Ishikawa (cell line): ENCODE data around the gene NUDC.

ENCODE experiments used
- EP300 ChIP-seq: IDR thresholded peaks from 2 replicates; pipeline ENCODE4 v1.6.1; 2012; ENCODE audit warnings: borderline replicate concordance
- TF ChIP-seq, protein P1 (sequence below): IDR thresholded peaks from 2 replicates; pipeline ENCODE4 v1.6.1; 2012
- TF ChIP-seq, protein P2 (sequence below): IDR thresholded peaks from 2 replicates; pipeline ENCODE4 v1.6.1; 2012; ENCODE audit warnings: low read depth, mild to moderate bottlenecking

- no peak for TF ChIP-seq EP300
- TF ChIP-seq, protein P1, sequence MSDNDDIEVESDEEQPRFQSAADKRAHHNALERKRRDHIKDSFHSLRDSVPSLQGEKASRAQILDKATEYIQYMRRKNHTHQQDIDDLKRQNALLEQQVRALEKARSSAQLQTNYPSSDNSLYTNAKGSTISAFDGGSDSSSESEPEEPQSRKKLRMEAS: 0 out of 2 replicates have a peak, but pooled peaks have one; percentile 4
- TF ChIP-seq, protein P2, sequence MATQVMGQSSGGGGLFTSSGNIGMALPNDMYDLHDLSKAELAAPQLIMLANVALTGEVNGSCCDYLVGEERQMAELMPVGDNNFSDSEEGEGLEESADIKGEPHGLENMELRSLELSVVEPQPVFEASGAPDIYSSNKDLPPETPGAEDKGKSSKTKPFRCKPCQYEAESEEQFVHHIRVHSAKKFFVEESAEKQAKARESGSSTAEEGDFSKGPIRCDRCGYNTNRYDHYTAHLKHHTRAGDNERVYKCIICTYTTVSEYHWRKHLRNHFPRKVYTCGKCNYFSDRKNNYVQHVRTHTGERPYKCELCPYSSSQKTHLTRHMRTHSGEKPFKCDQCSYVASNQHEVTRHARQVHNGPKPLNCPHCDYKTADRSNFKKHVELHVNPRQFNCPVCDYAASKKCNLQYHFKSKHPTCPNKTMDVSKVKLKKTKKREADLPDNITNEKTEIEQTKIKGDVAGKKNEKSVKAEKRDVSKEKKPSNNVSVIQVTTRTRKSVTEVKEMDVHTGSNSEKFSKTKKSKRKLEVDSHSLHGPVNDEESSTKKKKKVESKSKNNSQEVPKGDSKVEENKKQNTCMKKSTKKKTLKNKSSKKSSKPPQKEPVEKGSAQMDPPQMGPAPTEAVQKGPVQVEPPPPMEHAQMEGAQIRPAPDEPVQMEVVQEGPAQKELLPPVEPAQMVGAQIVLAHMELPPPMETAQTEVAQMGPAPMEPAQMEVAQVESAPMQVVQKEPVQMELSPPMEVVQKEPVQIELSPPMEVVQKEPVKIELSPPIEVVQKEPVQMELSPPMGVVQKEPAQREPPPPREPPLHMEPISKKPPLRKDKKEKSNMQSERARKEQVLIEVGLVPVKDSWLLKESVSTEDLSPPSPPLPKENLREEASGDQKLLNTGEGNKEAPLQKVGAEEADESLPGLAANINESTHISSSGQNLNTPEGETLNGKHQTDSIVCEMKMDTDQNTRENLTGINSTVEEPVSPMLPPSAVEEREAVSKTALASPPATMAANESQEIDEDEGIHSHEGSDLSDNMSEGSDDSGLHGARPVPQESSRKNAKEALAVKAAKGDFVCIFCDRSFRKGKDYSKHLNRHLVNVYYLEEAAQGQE: no peak
Observed at GRCh38 chr1:26993237-26994019, 71.9 kb downstream of the NUDC start, which contains the start of gene TRNP1.
